ENCODE measurements around the gene FYCO1.

The FYCO1 gene

GRCh38 chr3:45880725-45881077 is 114.9 kb downstream of the FYCO1 start:
- no peak for DNase-seq

- DNase-seq, result no peak
These were observed 117.5 kb downstream of the FYCO1 start for GRCh38 chr3:45878124-45878523.

GRCh38 chr3:45874677-45875346 is 120.8 kb downstream of the FYCO1 start:
- DNase-seq, result no peak

GRCh38 chr3:45873638-45874037 is 122.0 kb downstream of the FYCO1 start:
- no peak for DNase-seq

- DNase-seq, result no peak
These were observed 122.6 kb downstream of the FYCO1 start for GRCh38 chr3:45873036-45873435.

GRCh38 chr3:45872569-45872968 is 123.1 kb downstream of the FYCO1 start:
- no peak for DNase-seq

GRCh38 chr3:45871780-45872179 is 123.8 kb downstream of the FYCO1 start:
- no peak for DNase-seq

GRCh38 chr3:45870099-45870498 is 125.5 kb downstream of the FYCO1 start:
- no peak for DNase-seq

- DNase-seq, result no peak
These were observed 126.0 kb downstream of the FYCO1 start for GRCh38 chr3:45869638-45870037.

- no peak for DNase-seq
These were observed 127.0 kb downstream of the FYCO1 start for GRCh38 chr3:45868650-45869049.

GRCh38 chr3:45868213-45868612 is 127.4 kb downstream of the FYCO1 start:
- no peak for DNase-seq
